K562 (cell line): ENCODE results near the gene KIF26B. TPM values are rescaled to one million over a fixed set of nuclear protein-coding genes. Genes with fewer than 3 reads are reported as not detected.
A peak's percentile ranks its signal among the peaks of the same experiment; 100 is the strongest.

ENCODE experiments used
- ATAC-seq: fragments of 200-7000 bp; cut with Tn5 transposase; 3 replicates; pipeline ENCODE4 v1.9.1; 2020; ENCODE audit warnings: moderate library complexity
- BruUV-seq: library from RNA; stranded (reverse); fragments of 400-500 nt; replicated peaks from 2 replicates; lab custom pipeline; 2021; lab: Mats Ljungman, UMichigan
- CTCF ChIA-PET: fragments of 300-600 bp; formaldehyde crosslinking; extraction: SDS; loops from one replicate; lab custom pipeline; 2021; ENCODE audit warnings: low intra/inter-chr PET ratio; lab: Yijun Ruan, JAX
- POLR2A ChIA-PET: fragments of 300-600, 350-650 bp; sonication (Branson Sonifier 250); formaldehyde crosslinking; extraction: SDS; loops from one replicate; lab custom pipeline; 2021; ENCODE audit warnings: antibody characterized with exemption, inconsistent platforms; lab: Yijun Ruan, JAX
- DNase-seq, 4 experiments: peaks; one replicate each; pipeline versions ENCODE4 v3.0.0 to v3.0.0-alpha.2; 2011 to 2018; ENCODE audit warnings: low spot score in 3 of 4, mixed read lengths in 3 of 4; ENCODE audit errors: extremely low read depth in 1 of 4
- FAIRE-seq: peaks from 2 replicates; lab custom pipeline; 2011; peaks lifted over from hg19 to GRCh38; lab: Jason Lieb, UNC
- H2AFZ ChIP-seq: 2 replicates; pipeline ENCODE4 v1.6.0; 2011; ENCODE audit warnings: low read depth, low read length, control low read depth, inconsistent platforms
- H3K27ac ChIP-seq: fragments of 200-600 bp; 3 replicates; pipeline ENCODE4 v1.8.0; 2011; ENCODE audit warnings: low read depth, mild to moderate bottlenecking, control low read depth, inconsistent platforms, low read length, moderate library complexity, mixed read lengths; ENCODE audit errors: extremely low read depth
- H3K27me3 ChIP-seq, 2 experiments: fragments of 300-600 bp in 1 of 2; 2 replicates in 1 of 2; 3 replicates in 1 of 2; pipeline versions ENCODE4 v1.6.0 to v1.8.0; 2011; ENCODE audit warnings: inconsistent platforms in 2 of 2, low read length in 2 of 2, mild to moderate bottlenecking in 1 of 2, mixed read lengths in 1 of 2, moderate library complexity in 1 of 2; ENCODE audit not compliant: control insufficient read depth in 2 of 2, insufficient read depth in 2 of 2
- H3K36me3 ChIP-seq: fragments of 300-600 bp; 3 replicates; pipeline ENCODE4 v1.8.0; 2011; ENCODE audit warnings: mild to moderate bottlenecking, low read length, inconsistent platforms; ENCODE audit not compliant: control insufficient read depth, insufficient read depth
- H3K4me1 ChIP-seq, 2 experiments: fragments of 200-600 bp in 1 of 2; replicated peaks in 1 of 2; 2 replicates in 1 of 2; 3 replicates in 1 of 2; pipeline versions ENCODE4 v1.5.1 to v1.8.0; 2011; ENCODE audit warnings: inconsistent platforms in 2 of 2, low read length in 2 of 2, mild to moderate bottlenecking in 1 of 2, mixed read lengths in 1 of 2, moderate library complexity in 1 of 2; ENCODE audit not compliant: control insufficient read depth in 2 of 2, insufficient read depth in 2 of 2
- H3K4me2 ChIP-seq: 2 replicates; pipeline ENCODE4 v1.6.1; 2011; ENCODE audit warnings: low read length, control low read depth, inconsistent platforms, mixed read lengths; ENCODE audit not compliant: insufficient read depth
- H3K4me3 ChIP-seq: fragments of 200-600 bp; sonication (generic), shearing (Covaris generic); 2 replicates; pipeline ENCODE4 v1.5.1; 2016; ENCODE audit warnings: control low read depth, inconsistent platforms
- H3K79me2 ChIP-seq: fragments of 200-600 bp; 3 replicates; pipeline ENCODE4 v1.8.0; 2011; ENCODE audit warnings: low read length, inconsistent platforms; ENCODE audit not compliant: control insufficient read depth, insufficient read depth
- H3K9ac ChIP-seq, 2 experiments: 2 replicates each; pipeline versions ENCODE4 v1.6.0 to v1.6.1; 2011; ENCODE audit warnings: low read depth in 2 of 2, low read length in 2 of 2, control low read depth in 1 of 2, inconsistent platforms in 1 of 2, mild to moderate bottlenecking in 1 of 2, mixed read lengths in 1 of 2; ENCODE audit not compliant: insufficient read depth in 1 of 2
- H3K9me1 ChIP-seq: one replicate; pipeline ENCODE4 v1.6.0; 2011; ENCODE audit warnings: inconsistent platforms, mild to moderate bottlenecking, low read length, moderate library complexity; ENCODE audit not compliant: control insufficient read depth, insufficient read depth
- H3K9me3 ChIP-seq: replicated peaks from 2 replicates; pipeline ENCODE4 v1.5.1; 2011; ENCODE audit warnings: low read depth, low read length, inconsistent platforms; ENCODE audit not compliant: control insufficient read depth, insufficient read depth
- H4K20me1 ChIP-seq: replicated peaks from 2 replicates; pipeline ENCODE4 v1.6.1; 2011; ENCODE audit warnings: low read length, inconsistent platforms, mixed read lengths; ENCODE audit not compliant: control insufficient read depth, insufficient read depth
- ATF1 ChIP-seq, 2 experiments: fragments of 450-650 bp in 1 of 2; IDR thresholded peaks; 2 replicates each; pipeline ENCODE4 v1.6.1; 2016; ENCODE audit warnings: missing compliant biosample characterization in 1 of 2, missing genetic modification characterization in 1 of 2
- BHLHE40 ChIP-seq: IDR thresholded peaks from 2 replicates; pipeline ENCODE4 v1.6.1; 2011; ENCODE audit warnings: low read length, improper control_type of control experiment
- CBX3 ChIP-seq, 2 experiments: IDR thresholded peaks; 1 replicate in 1 of 2; 2 replicates in 1 of 2; pipeline ENCODE4 v1.6.1; 2012; ENCODE audit warnings: inconsistent platforms in 2 of 2, low read length in 2 of 2, borderline replicate concordance in 1 of 2, control low read depth in 1 of 2
- CREM ChIP-seq: IDR thresholded peaks from 2 replicates; pipeline ENCODE4 v1.6.1; 2014; ENCODE audit warnings: antibody characterized with exemption, low read depth
- CSDE1 ChIP-seq, 2 experiments: fragments of 450-650 bp; IDR thresholded peaks; 2 replicates each; pipeline ENCODE4 v1.6.1; 2016; ENCODE audit warnings: mild to moderate bottlenecking in 1 of 2
- E2F5 ChIP-seq: sonication (generic); formaldehyde crosslinking; IDR thresholded peaks from 2 replicates; pipeline ENCODE4 v1.8.0; 2022; ENCODE audit warnings: mild to moderate bottlenecking, missing genetic modification reagents
- EGR1 ChIP-seq: fragments of 450-650 bp; conservative IDR thresholded peaks from 2 replicates; pipeline ENCODE4 v1.6.1; 2017; ENCODE audit warnings: mild to moderate bottlenecking
- KDM2B ChIP-seq: fragments of 250-450 bp; sonication (Bioruptor Pico); IDR thresholded peaks from 2 replicates; pipeline ENCODE4 v1.8.0; 2021; ENCODE audit warnings: mild to moderate bottlenecking, moderate library complexity
- LCOR ChIP-seq: sonication (generic); formaldehyde crosslinking; IDR thresholded peaks from 2 replicates; pipeline ENCODE4 v1.8.0; 2022; ENCODE audit warnings: mild to moderate bottlenecking, missing genetic modification reagents
- MAX ChIP-seq: sonication (generic); formaldehyde crosslinking; IDR thresholded peaks from 2 replicates; pipeline ENCODE4 v1.9.0; 2022; ENCODE audit warnings: mild to moderate bottlenecking, missing genetic modification reagents
- MAZ ChIP-seq, 2 experiments: fragments of 450-650 bp in 1 of 2; sonication (generic) in 1 of 2; formaldehyde crosslinking; IDR thresholded peaks in 1 of 2; conservative IDR thresholded peaks in 1 of 2; 2 replicates each; pipeline versions ENCODE4 v1.4.0 to v1.5.0; 2020; ENCODE audit warnings: mild to moderate bottlenecking in 1 of 2, missing genetic modification reagents in 1 of 2
- NCOA4 ChIP-seq: fragments of 450-650 bp; IDR thresholded peaks from 2 replicates; pipeline ENCODE4 v1.6.1; 2018; ENCODE audit warnings: mild to moderate bottlenecking; ENCODE audit not compliant: partially characterized antibody
- PCBP1 ChIP-seq: fragments of 200-400 bp; formaldehyde crosslinking; IDR thresholded peaks from 2 replicates; pipeline ENCODE4 v1.6.1; 2018; ENCODE audit warnings: mild to moderate bottlenecking, low read depth, low read length; ENCODE audit not compliant: poor library complexity, severe bottlenecking
- SETDB1 ChIP-seq: IDR thresholded peaks from one replicate; pipeline ENCODE4 v1.6.1; 2012; ENCODE audit warnings: low read length, control low read depth, inconsistent platforms
- SPI1 ChIP-seq: IDR thresholded peaks from 2 replicates; pipeline ENCODE4 v1.6.1; 2011; ENCODE audit warnings: low read depth, low read length, control low read depth, borderline replicate concordance
- YY1 ChIP-seq, 3 experiments: IDR thresholded peaks; 2 replicates each; pipeline ENCODE4 v1.6.1; 2011; ENCODE audit warnings: low read length in 2 of 3, mild to moderate bottlenecking in 2 of 3, moderate library complexity in 2 of 3, borderline replicate concordance in 1 of 3, control low read depth in 1 of 3, low read depth in 1 of 3; ENCODE audit not compliant: insufficient read depth in 3 of 3, insufficient replicate concordance in 2 of 3, control insufficient read depth in 1 of 3, insufficient read length in 1 of 3; ENCODE audit errors: extremely low read depth in 1 of 3
- ZBTB2 ChIP-seq: fragments of 450-650 bp; IDR thresholded peaks from 2 replicates; pipeline ENCODE4 v1.6.1; 2016; ENCODE audit warnings: antibody characterized with exemption
- ZNF324 ChIP-seq: fragments of 250-450 bp; sonication (Bioruptor Pico); IDR thresholded peaks from 2 replicates; pipeline ENCODE4 v1.4.0; 2020; ENCODE audit warnings: mild to moderate bottlenecking
- ZNF75A ChIP-seq: fragments of 450-650 bp; formaldehyde crosslinking; IDR thresholded peaks from 2 replicates; pipeline ENCODE4 v1.4.0; 2020; ENCODE audit warnings: mild to moderate bottlenecking
- WGBS: fragments of 100-300 bp; shearing (Covaris generic); methylation state at CpG from one replicate; pipeline ENCODE4 v1.1.6; 2016; ENCODE audit warnings: low coverage, mixed read lengths; ENCODE audit not compliant: insufficient coverage; ENCODE audit errors: missing lambda C conversion rate; 5-methylcytosine and 5-hydroxymethylcytosine counted together
- in situ Hi-C: fragments of 300-500 bp; cut with MboI; formaldehyde crosslinking; loops from 4 replicates; pipeline ENCODE4 v1.15.0; 2018; ENCODE audit warnings: inconsistent platforms, mixed read lengths
- intact Hi-C: fragments of 100-400 bp; cut with micrococcal nuclease; formaldehyde crosslinking; loops from 2 replicates; pipeline ENCODE4 v1.14.2; 2022
- polyA plus RNA-seq, 8 experiments: library from polyadenylated mRNA; depleted of rRNA in 4 of 8; stranded (reverse) in 5 of 8; unstranded in 3 of 8; fragments of >200 nt; fragmentation: Nextera tagmentation in 2 of 8; fragmentation: Illumina TruSeq in 1 of 8; extraction: Ambion mirVana in 2 of 8; extraction: Trizol in 1 of 8; gene quantifications; 2 replicates each; pipeline versions ENCODE4 v1.2.1 to v1.2.3, GENCODE V29; 2011 to 2014; ENCODE audit warnings: inconsistent platforms in 1 of 8, missing spikeins in 1 of 8
- total RNA-seq, 7 experiments: library from RNA; depleted of rRNA in 6 of 7; stranded (reverse); fragments of >200 nt in 6 of 7; fragmentation: Illumina TruSeq in 2 of 7; extraction: Trizol in 2 of 7; gene quantifications; 2 replicates each; pipeline versions ENCODE4 v1.2.1 to v1.2.3, GENCODE V29; 2011 to 2021; ENCODE audit warnings: low replicate concordance in 1 of 7

The KIF26B gene
- total and polyA plus RNA-seq, 9 of the 15 experiments (the other 6 are each of a cell fraction or from before 2014, with no cell fraction given) = 0.02 to 0.08 (median 0.03) TPM; not detected in 6

GRCh38 chr1:245153081-245153551 is 1.7 kb upstream of the KIF26B start:
- peak overlapping the region in 1 of 2 experiments; percentile 57; a peak in 1 of 4 replicates for H3K9ac ChIP-seq
- no peaks in the 10 kb centered on the region for H3K36me3 ChIP-seq
- H3K4me2 ChIP-seq = peak overlapping the region; percentile 83
- intact Hi-C loops = loop anchor here (1.0 to 10.0 kb wide), 11 partner anchors 74 to 1602 kb away; no protein-coding TSS in a partner anchor
- under 1% methylated on average over 29 of the region's 29 CpGs for WGBS
- H2AFZ ChIP-seq = peak overlapping the region; percentile 63
- H4K20me1 ChIP-seq = peaks cover 6% of the 10 kb centered on the region; the same call in 1 of the 2 replicates
- H3K9me3 ChIP-seq = no peaks in the 10 kb centered on the region
- H3K9me1 ChIP-seq = no peaks in the 10 kb centered on the region
- H3K27me3 ChIP-seq = peaks cover 39 to 62% of the 10 kb centered on the region in 2 experiments
- BruUV-seq = no TSS peak
- ATAC-seq (peak; percentile 46), DNase-seq (peak; percentile 70 to 87 (median 76)), FAIRE-seq (peak; percentile 74)
- POLR2A ChIA-PET = interaction anchor here (0.5 to 1.6 kb wide), 9 partner anchors 14 to 1298 kb away, joined by 3 to 4 read pairs (median 3); no protein-coding TSS in a partner anchor
- H3K27ac ChIP-seq = no peak overlapping the region
- in situ Hi-C loops = loop anchor here (10.0 kb wide), 2 partner anchors 1122 to 1332 kb away; no protein-coding TSS in a partner anchor
- CTCF ChIA-PET = interaction anchor here (0.9 to 1.6 kb wide), 5 partner anchors 11 to 1602 kb away, joined by 3 to 5 read pairs (median 4); no protein-coding TSS in a partner anchor
- peaks cover 12 to 42% of the 10 kb centered on the region in 2 experiments for H3K4me1 ChIP-seq
- peak overlapping the region; percentile 24; the same call in 1 of the 2 replicates for H3K4me3 ChIP-seq
- H3K79me2 ChIP-seq = no peaks in the 10 kb centered on the region
- TF ChIP-seq KDM2B (CRISPR knock-in tag) = 0 out of 2 replicates have a peak, but pooled peaks have one; percentile 43
- no peak for TF ChIP-seq ZNF324 (CRISPR knock-in tag)
- TF ChIP-seq PCBP1 = peak; percentile 9
- 0 out of 3 replicates have a peak, but pooled peaks of 1 of the 2 experiments have one; percentile 10 for TF ChIP-seq CBX3 (IDR thresholded peaks at IDR 0.05; ENCODE audit: borderline replicate concordance in 1 of 2, low read length in 2 of 2)
- no peak for TF ChIP-seq ATF1 (CRISPR knock-in tag; IDR thresholded peaks at IDR 0.05)
- peak; percentile 35; the same call in 1 of the 2 replicates for TF ChIP-seq ATF1 (tag; IDR thresholded peaks at IDR 0.05)
- 0 out of 2 replicates have a peak, but pooled peaks have one; percentile 10 for TF ChIP-seq CREM
- 0 out of 2 replicates have a peak, but pooled peaks have one; percentile 40 for TF ChIP-seq ZNF75A
- TF ChIP-seq BHLHE40 = 0 out of 2 replicates have a peak, but pooled peaks have one; percentile 15
- TF ChIP-seq LCOR (CRISPR knock-in tag) = 0 out of 2 replicates have a peak, but pooled peaks have one; percentile 13
- TF ChIP-seq YY1 (IDR thresholded peaks at IDR 0.05; ENCODE audit: borderline replicate concordance in 1 of 3, control insufficient read depth in 1 of 3, extremely low read depth in 1 of 3, insufficient read depth in 3 of 3, insufficient read length in 1 of 3, insufficient replicate concordance in 2 of 3, low read depth in 1 of 3, low read length in 2 of 3) = peak in 1 of 3 experiments; percentile 20
- peak; percentile 37 to 49; a peak in 3 of 4 replicates for TF ChIP-seq MAZ (CRISPR knock-in tag; conservative IDR thresholded peaks at IDR 0.05 in 1 of 2, IDR thresholded peaks at IDR 0.05 in 1 of 2)
- TF ChIP-seq SPI1 = no peak
- TF ChIP-seq MAX (CRISPR knock-in tag) = peak; percentile 41; the same call in 1 of the 2 replicates
- no peak for TF ChIP-seq CSDE1 (IDR thresholded peaks at IDR 0.05)
- 0 out of 2 replicates have a peak, but pooled peaks have one; percentile 18 for TF ChIP-seq EGR1
- TF ChIP-seq SETDB1 = no peak
- 0 out of 2 replicates have a peak, but pooled peaks have one; percentile 23 for TF ChIP-seq E2F5 (CRISPR knock-in tag)
- 0 out of 2 replicates have a peak, but pooled peaks have one; percentile 24 for TF ChIP-seq ZBTB2
- TF ChIP-seq NCOA4 = no peak
